Measurements from ENCODE around the gene TBL2. TPM values are rescaled to one million over a fixed set of nuclear protein-coding genes. Genes with fewer than 3 reads are reported as not detected.
"Not testable (repeated sequence)": the region's sequence is repeated elsewhere in the genome, so short reads cannot be mapped to it uniquely, and the experiment has no call there.

TBL2 gene
- total and polyA plus RNA-seq, 10 of the 15 experiments (the other 5 are each of a cell fraction or from before 2014, with no cell fraction given), result 1.1 to 49.7 (median 26.7) TPM

DNA sequence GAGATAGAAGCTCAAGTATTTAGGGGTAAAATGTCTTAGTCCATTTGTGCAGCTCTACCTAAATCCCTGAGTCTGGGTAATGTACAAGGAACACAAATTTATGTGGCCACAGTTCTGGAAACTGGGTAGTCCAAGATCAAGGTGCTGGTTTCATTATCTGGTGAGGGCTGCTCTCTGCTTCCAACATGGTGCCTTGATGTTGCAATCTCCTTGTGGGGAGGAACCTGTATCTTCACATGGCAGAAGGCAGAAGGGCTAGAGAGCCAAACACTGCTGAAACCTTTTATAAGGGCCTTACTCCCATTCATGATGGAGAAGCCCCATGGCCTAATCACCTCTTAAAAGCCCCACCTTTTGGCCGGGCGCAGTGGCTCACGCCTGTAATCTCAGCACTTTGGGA is 47.6 kb downstream of the TBL2 start (continued):
- TF ChIP-seq ZBTB4 (CRISPR knock-in tag; IDR thresholded peaks at IDR 0.05) (no peak), PAX5 (IDR thresholded peaks at IDR 0.05; ENCODE audit: borderline replicate concordance, low read depth, low read length) (no peak), RB1 (IDR thresholded peaks at IDR 0.05; ENCODE audit: borderline replicate concordance) (no peak), EED (IDR thresholded peaks at IDR 0.05; ENCODE audit: low read depth) (no peak)

- no peaks in the 10 kb centered on the region for H4K20me1 ChIP-seq (ENCODE audit: control insufficient read depth, insufficient read depth)
- DNase-seq (ENCODE audit: low read depth, low spot score), result no peak
- FAIRE-seq, result peak; percentile 66
- ATAC-seq, result no peak
- peak overlapping the region; percentile 63 for H3K4me2 ChIP-seq (ENCODE audit: control insufficient read depth, insufficient read depth)
- no peaks in the 10 kb centered on the region for H3K27me3 ChIP-seq (replicated peaks in 1 of 2; ENCODE audit: control insufficient read depth in 2 of 2, insufficient read depth in 2 of 2, low read length in 1 of 2)
- no peaks in the 10 kb centered on the region for H3K9me3 ChIP-seq (replicated peaks; ENCODE audit: control insufficient read depth, insufficient read depth, low read length)
- TF ChIP-seq CREM (IDR thresholded peaks at IDR 0.05; ENCODE audit: low read depth) (no peak), YY1 (IDR thresholded peaks at IDR 0.05; ENCODE audit: low read depth, low read length) (peak; percentile 38; the same call in 1 of the 2 replicates), RUNX3 (IDR thresholded peaks at IDR 0.05; ENCODE audit: low read length) (0 out of 2 replicates have a peak, but pooled peaks have one; percentile 5)
- ChIA-PET CTCF (interaction anchor here (1.5 to 3.4 kb wide), 2 partner anchors 8 to 32 kb away, joined by 9 read pairs; no protein-coding TSS in a partner anchor), POLR2A (interaction anchor here (0.5 to 3.0 kb wide), 8 partner anchors 12 to 698 kb away, joined by 3 to 12 read pairs (median 4); partner anchors contain the start of genes ABHD11 and TBL2), SMC1A (ENCODE audit: uncharacterized antibody, unreplicated experiment) (interaction anchor here (1.4 kb wide), 1 partner anchor 33 kb away, joined by 3 read pairs; no protein-coding TSS in a partner anchor), RAD21 (ENCODE audit: unreplicated experiment) (interaction anchor here (0.6 to 1.6 kb wide), 6 partner anchors 8 to 59 kb away, joined by 3 to 6 read pairs (median 4); partner anchors contain the start of gene TBL2)
- peaks cover 16% of the 10 kb centered on the region for H3K4me1 ChIP-seq (ENCODE audit: control insufficient read depth, insufficient read depth, low read length)
- no TSS peak for BruUV-seq (replicated peaks)
- peak overlapping the region; percentile 66 for H3K27ac ChIP-seq (ENCODE audit: control insufficient read depth, insufficient read depth)
- H3K36me3 ChIP-seq (ENCODE audit: control insufficient read depth in 2 of 2, insufficient read depth in 2 of 2, low read length in 1 of 2), result no peaks in the 10 kb centered on the region
- in situ Hi-C loops (cut with MboI), result no loop called here
- peak overlapping the region; percentile 16; the same call in 1 of the 2 replicates for H3K9ac ChIP-seq (ENCODE audit: control insufficient read depth, insufficient read depth, low read length)
- H2AFZ ChIP-seq (ENCODE audit: control insufficient read depth, low read depth, low read length), result peak overlapping the region; percentile 70
- peaks cover 3% of the 10 kb centered on the region; the same call in 1 of the 2 replicates for H3K79me2 ChIP-seq (ENCODE audit: control insufficient read depth, insufficient read depth, low read length)
- 59% methylated on average over 8 of the region's 8 CpGs for WGBS (ENCODE audit: insufficient coverage, insufficient replicate concordance, low lambda C conversion rate, missing lambda C conversion rate)
- 0 out of 2 replicates have a peak overlapping the region, but pooled peaks have one; percentile 12 for H3K4me3 ChIP-seq
- intact Hi-C loops (cut with micrococcal nuclease; ENCODE audit: unreplicated experiment), result loop anchor here (10.0 kb wide), 2 partner anchors 158 to 208 kb away; partner anchors contain the start of genes ABHD11, BUD23 and DNAJC30
Observed at GRCh38 chr7:73526896-73527821, 51.2 kb downstream of the TBL2 start.

DNA sequence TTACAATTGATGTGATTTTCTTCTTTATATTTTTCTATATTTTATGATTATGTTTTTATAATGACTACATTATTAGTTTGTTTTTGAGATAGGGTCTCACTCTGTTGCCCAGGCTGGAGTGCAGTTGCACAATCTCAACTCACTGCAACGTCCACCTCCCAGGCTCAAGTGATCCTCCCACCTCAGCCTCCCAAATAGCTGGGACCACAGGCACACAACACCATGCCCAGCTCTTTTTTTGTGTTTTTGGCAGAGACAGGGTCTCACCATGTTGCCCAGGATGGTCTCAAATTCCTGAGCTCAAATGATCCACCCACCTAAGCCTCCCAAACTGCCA is 52.3 kb downstream of the TBL2 start:
- CTCF ChIA-PET, result interaction anchor here (0.8 to 3.4 kb wide), 5 partner anchors 30 to 81 kb away, joined by 3 to 9 read pairs (median 5); no protein-coding TSS in a partner anchor
- BruUV-seq (replicated peaks); H3K9ac ChIP-seq (ENCODE audit: control insufficient read depth, insufficient read depth, low read length); H2AFZ ChIP-seq (ENCODE audit: control insufficient read depth, low read depth, low read length); in situ Hi-C loops (cut with MboI); H4K20me1 ChIP-seq (ENCODE audit: control insufficient read depth, insufficient read depth); FAIRE-seq; H3K27me3 ChIP-seq (replicated peaks in 1 of 2; ENCODE audit: control insufficient read depth in 2 of 2, insufficient read depth in 2 of 2, low read length in 1 of 2); H3K9me3 ChIP-seq (replicated peaks; ENCODE audit: control insufficient read depth, insufficient read depth, low read length); H3K4me3 ChIP-seq; ATAC-seq; DNase-seq (ENCODE audit: low read depth, low spot score); H3K36me3 ChIP-seq (ENCODE audit: control insufficient read depth in 2 of 2, insufficient read depth in 2 of 2, low read length in 1 of 2): not testable (repeated sequence)
- intact Hi-C loops (cut with micrococcal nuclease; ENCODE audit: unreplicated experiment), result loop anchor here (10.0 kb wide), 2 partner anchors 159 to 209 kb away; partner anchors contain the start of genes ABHD11, BUD23 and DNAJC30
- H3K4me1 ChIP-seq (ENCODE audit: control insufficient read depth, insufficient read depth, low read length), result peaks cover 16% of the 10 kb centered on the region
- SMC1A ChIA-PET (ENCODE audit: uncharacterized antibody, unreplicated experiment), result interaction anchor here (0.9 to 1.7 kb wide), 8 partner anchors 9 to 209 kb away, joined by 3 to 10 read pairs (median 4); no protein-coding TSS in a partner anchor
- peak overlapping the region; percentile 51; the same call in 1 of the 2 replicates for H3K4me2 ChIP-seq (ENCODE audit: control insufficient read depth, insufficient read depth)
- POLR2A ChIA-PET, result interaction anchor here (0.6 to 3.0 kb wide), 7 partner anchors 13 to 1128 kb away, joined by 3 to 12 read pairs (median 3); partner anchors contain the start of genes ABHD11 and TBL2
- RAD21 ChIA-PET (ENCODE audit: unreplicated experiment), result interaction anchor here (0.9 to 1.6 kb wide), 3 partner anchors 30 to 52 kb away, joined by 4 to 9 read pairs (median 5); partner anchors contain the start of gene TBL2
- 100% methylated on average over 1 of the region's 1 CpG for WGBS (ENCODE audit: insufficient coverage, insufficient replicate concordance, low lambda C conversion rate, missing lambda C conversion rate)
- H3K27ac ChIP-seq (ENCODE audit: control insufficient read depth, insufficient read depth), result peak overlapping the region; percentile 61
- peaks cover 12% of the 10 kb centered on the region for H3K79me2 ChIP-seq (ENCODE audit: control insufficient read depth, insufficient read depth, low read length)

Data from GM12878 (cell line).